Keratinocyte (primary cell): ENCODE results near the gene FNDC3B. TPM values are rescaled to one million over a fixed set of nuclear protein-coding genes. Genes with fewer than 3 reads are reported as not detected.

Experiments used
- DNase-seq: peaks from one replicate; pipeline ENCODE4 v3.0.0-alpha.2; 2011; ENCODE audit warnings: low read depth, missing footprints, low spot score
- FAIRE-seq: peaks from 2 replicates; lab custom pipeline; 2011; peaks lifted over from hg19 to GRCh38; lab: Jason Lieb, UNC
- H2AFZ ChIP-seq: 2 replicates; pipeline ENCODE4 v1.6.0; 2012; ENCODE audit warnings: low read length, control low read depth, inconsistent platforms; ENCODE audit not compliant: control insufficient read depth
- H3K27ac ChIP-seq: 2 replicates; pipeline ENCODE4 v1.5.1; 2011; ENCODE audit warnings: low read length; ENCODE audit not compliant: control insufficient read depth, insufficient read depth
- H3K27me3 ChIP-seq: 3 replicates; pipeline ENCODE4 v1.6.0; 2011; ENCODE audit warnings: low read length; ENCODE audit not compliant: control insufficient read depth, insufficient read depth; ENCODE audit errors: extremely low read depth
- H3K36me3 ChIP-seq, 2 experiments: 2 replicates in 1 of 2; 3 replicates in 1 of 2; pipeline ENCODE4 v1.5.1; 2011; ENCODE audit warnings: low read length in 2 of 2, mild to moderate bottlenecking in 1 of 2; ENCODE audit not compliant: control insufficient read depth in 2 of 2, insufficient read depth in 2 of 2; ENCODE audit errors: extremely low read depth in 1 of 2
- H3K4me1 ChIP-seq: 3 replicates; pipeline ENCODE4 v1.5.1; 2011; ENCODE audit warnings: low read length; ENCODE audit not compliant: control insufficient read depth, insufficient read depth; ENCODE audit errors: extremely low read depth
- H3K4me2 ChIP-seq: 3 replicates; pipeline ENCODE4 v1.6.0; 2011; ENCODE audit warnings: low read depth, low read length; ENCODE audit not compliant: control insufficient read depth, insufficient read depth; ENCODE audit errors: extremely low read depth
- H3K4me3 ChIP-seq, 3 experiments: fragments of 200-600 bp in 1 of 3; sonication (generic) in 1 of 3; 2 replicates in 2 of 3; 3 replicates in 1 of 3; pipeline ENCODE4 v1.5.1; 2011 to 2016; ENCODE audit warnings: low read length in 3 of 3, mild to moderate bottlenecking in 3 of 3, control low read depth in 2 of 3, inconsistent platforms in 1 of 3, low read depth in 1 of 3, mixed read lengths in 1 of 3, mixed run types in 1 of 3, moderate library complexity in 1 of 3; ENCODE audit not compliant: control insufficient read depth in 2 of 3, insufficient read depth in 2 of 3; ENCODE audit errors: extremely low read depth in 1 of 3
- H3K79me2 ChIP-seq: 2 replicates; pipeline ENCODE4 v1.6.0; 2012; ENCODE audit warnings: low read length; ENCODE audit not compliant: control insufficient read depth, insufficient read depth
- H3K9ac ChIP-seq: 3 replicates; pipeline ENCODE4 v1.6.0; 2011; ENCODE audit warnings: low read length; ENCODE audit not compliant: control insufficient read depth, insufficient read depth; ENCODE audit errors: extremely low read depth
- H3K9me1 ChIP-seq: 3 replicates; pipeline ENCODE4 v1.6.0; 2011; ENCODE audit warnings: low read length; ENCODE audit not compliant: control insufficient read depth, insufficient read depth; ENCODE audit errors: extremely low read depth
- H3K9me3 ChIP-seq: 2 replicates; pipeline ENCODE4 v1.5.1; 2012; ENCODE audit warnings: low read depth, low read length; ENCODE audit not compliant: control insufficient read depth
- H4K20me1 ChIP-seq: 3 replicates; pipeline ENCODE4 v1.6.0; 2011; ENCODE audit warnings: low read length; ENCODE audit not compliant: control insufficient read depth, insufficient read depth; ENCODE audit errors: extremely low read depth
- EZH2 ChIP-seq: IDR thresholded peaks from one replicate; pipeline ENCODE4 v1.6.1; 2012; ENCODE audit warnings: inconsistent platforms, mild to moderate bottlenecking, low read length, moderate library complexity
- dilution Hi-C: fragments of 300-500 bp; cut with MboI; formaldehyde crosslinking; loops from one replicate; pipeline ENCODE4 v1.7.0; 2020; ENCODE audit warnings: low sequenced_read_pairs; ENCODE audit not compliant: extremely low pct_ligation_motif_present
- polyA plus RNA-seq, 5 experiments: library from polyadenylated mRNA; depleted of rRNA in 3 of 5; stranded (reverse) in 3 of 5; stranded (forward) in 1 of 5; unstranded in 1 of 5; fragments of >200 nt; gene quantifications; 1 replicate in 1 of 5; 2 replicates in 3 of 5; 3 replicates in 1 of 5; pipeline versions ENCODE4 v1.2.1 to v1.2.3, GENCODE V29; 2011 to 2012; ENCODE audit warnings: missing spikeins in 2 of 5, low read depth in 1 of 5, low replicate concordance in 1 of 5
- TF ChIP-seq, protein P1 (sequence below), 3 experiments: IDR thresholded peaks in 1 of 3; conservative IDR thresholded peaks in 1 of 3; optimal IDR thresholded peaks in 1 of 3; 2 replicates in 2 of 3; 3 replicates in 1 of 3; pipeline versions ENCODE3 to v1.5.1; 2011; ENCODE audit warnings: low read length in 3 of 3, mild to moderate bottlenecking in 3 of 3, moderate library complexity in 2 of 3, control low read depth in 1 of 3, inconsistent platforms in 1 of 3; ENCODE audit not compliant: insufficient read depth in 2 of 3; ENCODE audit errors: extremely low read depth in 1 of 3

FNDC3B gene
- polyA plus RNA-seq, 1 donor (not counting 4 experiments of a cell fraction or from before 2014, with no cell fraction given): 31.4 TPM

DNA sequence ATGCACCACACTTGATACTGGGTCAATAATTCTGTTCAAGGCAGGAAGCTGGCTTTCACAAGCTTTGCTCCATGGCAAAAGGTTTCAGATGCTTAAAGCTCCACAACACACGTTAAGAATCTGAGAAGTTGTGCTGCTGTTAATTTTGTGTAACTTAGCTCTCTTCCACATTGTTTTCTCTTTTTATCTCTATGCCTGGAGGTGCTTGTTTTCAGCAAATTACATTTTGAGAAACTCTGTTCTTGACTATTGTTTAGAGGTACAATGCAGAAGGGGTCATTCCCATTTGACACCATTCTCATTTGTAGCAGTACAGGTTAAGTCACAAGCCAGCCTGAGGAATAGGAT is 156.0 kb downstream of the FNDC3B start:
- no peak overlapping the region for H2AFZ ChIP-seq
- no peak overlapping the region for H3K9ac ChIP-seq
- peaks cover 2% of the 10 kb centered on the region in 2 experiments for H3K36me3 ChIP-seq
- no peaks in the 10 kb centered on the region for H3K9me3 ChIP-seq
- H3K4me1 ChIP-seq: peaks cover 5% of the 10 kb centered on the region
- no peaks in the 10 kb centered on the region for H3K27me3 ChIP-seq
- H3K27ac ChIP-seq: no peak overlapping the region
- DNase-seq (no peak), FAIRE-seq (no peak)
- dilution Hi-C loops: no loop called here
- H3K4me3 ChIP-seq: no peak overlapping the region
- H3K79me2 ChIP-seq: peaks cover 58% of the 10 kb centered on the region
- H3K9me1 ChIP-seq: no peaks in the 10 kb centered on the region
- no peak for TF ChIP-seq EZH2
- TF ChIP-seq, protein P1, sequence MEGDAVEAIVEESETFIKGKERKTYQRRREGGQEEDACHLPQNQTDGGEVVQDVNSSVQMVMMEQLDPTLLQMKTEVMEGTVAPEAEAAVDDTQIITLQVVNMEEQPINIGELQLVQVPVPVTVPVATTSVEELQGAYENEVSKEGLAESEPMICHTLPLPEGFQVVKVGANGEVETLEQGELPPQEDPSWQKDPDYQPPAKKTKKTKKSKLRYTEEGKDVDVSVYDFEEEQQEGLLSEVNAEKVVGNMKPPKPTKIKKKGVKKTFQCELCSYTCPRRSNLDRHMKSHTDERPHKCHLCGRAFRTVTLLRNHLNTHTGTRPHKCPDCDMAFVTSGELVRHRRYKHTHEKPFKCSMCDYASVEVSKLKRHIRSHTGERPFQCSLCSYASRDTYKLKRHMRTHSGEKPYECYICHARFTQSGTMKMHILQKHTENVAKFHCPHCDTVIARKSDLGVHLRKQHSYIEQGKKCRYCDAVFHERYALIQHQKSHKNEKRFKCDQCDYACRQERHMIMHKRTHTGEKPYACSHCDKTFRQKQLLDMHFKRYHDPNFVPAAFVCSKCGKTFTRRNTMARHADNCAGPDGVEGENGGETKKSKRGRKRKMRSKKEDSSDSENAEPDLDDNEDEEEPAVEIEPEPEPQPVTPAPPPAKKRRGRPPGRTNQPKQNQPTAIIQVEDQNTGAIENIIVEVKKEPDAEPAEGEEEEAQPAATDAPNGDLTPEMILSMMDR (optimal IDR thresholded peaks at IDR 0.05 in 1 of 3, IDR thresholded peaks at IDR 0.05 in 1 of 3, conservative IDR thresholded peaks at IDR 0.05 in 1 of 3; ENCODE audit: extremely low read depth in 1 of 3, insufficient read depth in 2 of 3, low read length in 3 of 3): no peak
- no peak overlapping the region for H3K4me2 ChIP-seq
- H4K20me1 ChIP-seq: peaks cover 3% of the 10 kb centered on the region

DNA sequence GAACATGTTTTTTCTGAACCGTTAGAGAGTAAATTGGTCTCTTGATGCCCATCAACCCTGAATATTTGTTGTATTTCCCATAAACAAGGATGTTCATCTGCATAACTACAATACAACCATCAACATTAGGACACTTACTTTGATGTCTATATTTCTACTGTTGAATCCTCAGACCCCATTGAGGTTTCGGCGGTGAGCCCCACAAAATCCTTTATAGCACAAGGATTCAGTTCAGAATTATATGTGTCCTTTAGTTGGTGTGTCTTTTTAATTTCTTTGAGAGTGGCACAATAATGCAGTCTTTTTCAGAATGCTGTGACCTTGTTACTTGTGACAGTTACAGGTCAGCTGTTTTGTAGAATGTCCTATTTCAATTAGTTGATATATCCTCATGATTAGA is 158.0 kb downstream of the FNDC3B start:
- H3K9me3 ChIP-seq: no peaks in the 10 kb centered on the region
- peaks cover 0 to 2% of the 10 kb centered on the region in 2 experiments for H3K36me3 ChIP-seq
- H3K4me2 ChIP-seq: no peak overlapping the region
- H4K20me1 ChIP-seq: peaks cover 3% of the 10 kb centered on the region
- peaks cover 23% of the 10 kb centered on the region for H3K4me1 ChIP-seq
- H2AFZ ChIP-seq: no peak overlapping the region
- no peaks in the 10 kb centered on the region for H3K9me1 ChIP-seq
- no peaks in the 10 kb centered on the region for H3K27me3 ChIP-seq
- dilution Hi-C loops: no loop called here
- H3K79me2 ChIP-seq: peaks cover 59% of the 10 kb centered on the region
- no peak overlapping the region for H3K9ac ChIP-seq
- no peak overlapping the region for H3K27ac ChIP-seq
- H3K4me3 ChIP-seq: no peak overlapping the region
- FAIRE-seq: no peak
- DNase-seq: no peak
- TF ChIP-seq, protein P1 (optimal IDR thresholded peaks at IDR 0.05 in 1 of 3, IDR thresholded peaks at IDR 0.05 in 1 of 3, conservative IDR thresholded peaks at IDR 0.05 in 1 of 3; ENCODE audit: extremely low read depth in 1 of 3, insufficient read depth in 2 of 3, low read length in 3 of 3): no peak
- no peak for TF ChIP-seq EZH2
